GM19238 (cell line): ENCODE data around the gene UACA.
"Not testable (repeated sequence)": the region's sequence is repeated elsewhere in the genome, so short reads cannot be mapped to it uniquely, and the experiment has no call there.

Source experiments
- DNase-seq: peaks from one replicate; pipeline ENCODE4 v3.0.0; 2011; ENCODE audit warnings: low spot score; ENCODE audit not compliant: insufficient read length

Gene UACA, protein sequence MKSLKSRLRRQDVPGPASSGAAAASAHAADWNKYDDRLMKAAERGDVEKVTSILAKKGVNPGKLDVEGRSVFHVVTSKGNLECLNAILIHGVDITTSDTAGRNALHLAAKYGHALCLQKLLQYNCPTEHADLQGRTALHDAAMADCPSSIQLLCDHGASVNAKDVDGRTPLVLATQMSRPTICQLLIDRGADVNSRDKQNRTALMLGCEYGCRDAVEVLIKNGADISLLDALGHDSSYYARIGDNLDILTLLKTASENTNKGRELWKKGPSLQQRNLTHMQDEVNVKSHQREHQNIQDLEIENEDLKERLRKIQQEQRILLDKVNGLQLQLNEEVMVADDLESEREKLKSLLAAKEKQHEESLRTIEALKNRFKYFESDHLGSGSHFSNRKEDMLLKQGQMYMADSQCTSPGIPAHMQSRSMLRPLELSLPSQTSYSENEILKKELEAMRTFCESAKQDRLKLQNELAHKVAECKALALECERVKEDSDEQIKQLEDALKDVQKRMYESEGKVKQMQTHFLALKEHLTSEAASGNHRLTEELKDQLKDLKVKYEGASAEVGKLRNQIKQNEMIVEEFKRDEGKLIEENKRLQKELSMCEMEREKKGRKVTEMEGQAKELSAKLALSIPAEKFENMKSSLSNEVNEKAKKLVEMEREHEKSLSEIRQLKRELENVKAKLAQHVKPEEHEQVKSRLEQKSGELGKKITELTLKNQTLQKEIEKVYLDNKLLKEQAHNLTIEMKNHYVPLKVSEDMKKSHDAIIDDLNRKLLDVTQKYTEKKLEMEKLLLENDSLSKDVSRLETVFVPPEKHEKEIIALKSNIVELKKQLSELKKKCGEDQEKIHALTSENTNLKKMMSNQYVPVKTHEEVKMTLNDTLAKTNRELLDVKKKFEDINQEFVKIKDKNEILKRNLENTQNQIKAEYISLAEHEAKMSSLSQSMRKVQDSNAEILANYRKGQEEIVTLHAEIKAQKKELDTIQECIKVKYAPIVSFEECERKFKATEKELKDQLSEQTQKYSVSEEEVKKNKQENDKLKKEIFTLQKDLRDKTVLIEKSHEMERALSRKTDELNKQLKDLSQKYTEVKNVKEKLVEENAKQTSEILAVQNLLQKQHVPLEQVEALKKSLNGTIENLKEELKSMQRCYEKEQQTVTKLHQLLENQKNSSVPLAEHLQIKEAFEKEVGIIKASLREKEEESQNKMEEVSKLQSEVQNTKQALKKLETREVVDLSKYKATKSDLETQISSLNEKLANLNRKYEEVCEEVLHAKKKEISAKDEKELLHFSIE (N-terminal part only)

DNA sequence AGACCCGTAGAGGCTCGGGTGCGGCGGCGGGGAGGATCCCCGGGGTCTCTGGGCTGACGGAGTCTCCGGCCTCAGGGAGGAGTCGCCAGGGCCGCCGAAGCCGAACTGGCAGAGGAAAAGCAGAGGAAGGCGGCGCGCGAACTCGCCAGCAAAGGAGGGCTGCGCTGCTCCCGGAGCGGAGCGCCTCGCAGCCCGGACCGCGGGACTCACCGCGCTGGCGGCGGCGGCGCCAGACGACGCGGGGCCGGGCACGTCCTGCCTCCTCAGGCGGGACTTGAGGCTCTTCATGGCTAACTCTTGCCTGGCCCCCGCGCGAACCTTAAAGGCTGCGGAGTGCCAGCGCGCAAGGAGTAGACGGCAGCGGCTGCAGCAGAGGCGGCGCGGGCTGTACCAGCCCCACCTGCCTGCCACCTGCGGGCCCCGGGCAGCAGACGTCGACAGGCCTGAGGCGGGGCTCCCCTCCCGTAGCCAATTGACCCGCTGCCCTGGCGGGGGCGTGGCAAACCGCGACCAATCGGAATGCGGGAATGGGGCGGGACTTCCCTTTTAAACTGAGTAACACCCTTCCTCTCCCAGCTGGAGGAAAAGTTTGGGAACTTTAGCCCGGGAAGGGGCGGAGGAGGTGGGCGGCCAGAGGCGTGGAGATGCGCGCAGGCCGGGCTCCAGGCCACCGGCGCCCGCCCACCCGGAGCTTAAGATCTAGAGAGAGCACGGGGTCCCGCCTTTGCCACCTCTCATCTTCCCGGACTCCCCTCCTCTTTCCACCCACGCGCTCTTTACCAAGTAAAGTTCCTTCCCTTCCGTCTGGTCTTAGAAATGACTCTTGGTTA is at the start of gene UACA:
Gene UACA (minus strand): TSS at position 439 of the 830 bp plus-strand sequence. CDS start 151 bp downstream, at position 288.
- DNase-seq = peak; percentile 53

DNA sequence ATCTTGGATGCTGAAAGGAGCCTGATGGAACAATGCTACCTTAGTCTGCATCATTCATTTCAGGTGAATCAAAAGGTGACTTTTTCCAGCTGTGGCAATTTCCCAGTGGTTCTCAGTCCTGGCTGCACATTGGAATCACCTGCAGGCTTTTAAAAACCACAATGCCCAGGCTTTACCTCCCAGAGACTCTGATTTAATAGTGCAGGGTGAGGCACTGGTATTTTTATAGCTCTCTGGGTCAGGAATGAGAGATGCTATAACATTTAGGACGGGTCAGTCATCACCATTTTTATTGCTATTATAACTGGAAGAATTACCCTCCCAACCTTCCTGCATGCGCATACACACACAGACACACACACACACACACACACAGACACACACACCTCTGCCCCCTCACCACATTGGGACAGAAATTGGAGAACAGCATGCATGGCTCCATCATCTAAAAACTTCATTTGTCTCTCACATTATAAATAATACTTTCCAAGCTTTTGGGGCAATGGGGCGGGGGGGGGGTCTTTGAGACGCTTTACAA is 49.5 kb upstream of the UACA start:
- no peak for DNase-seq

DNA sequence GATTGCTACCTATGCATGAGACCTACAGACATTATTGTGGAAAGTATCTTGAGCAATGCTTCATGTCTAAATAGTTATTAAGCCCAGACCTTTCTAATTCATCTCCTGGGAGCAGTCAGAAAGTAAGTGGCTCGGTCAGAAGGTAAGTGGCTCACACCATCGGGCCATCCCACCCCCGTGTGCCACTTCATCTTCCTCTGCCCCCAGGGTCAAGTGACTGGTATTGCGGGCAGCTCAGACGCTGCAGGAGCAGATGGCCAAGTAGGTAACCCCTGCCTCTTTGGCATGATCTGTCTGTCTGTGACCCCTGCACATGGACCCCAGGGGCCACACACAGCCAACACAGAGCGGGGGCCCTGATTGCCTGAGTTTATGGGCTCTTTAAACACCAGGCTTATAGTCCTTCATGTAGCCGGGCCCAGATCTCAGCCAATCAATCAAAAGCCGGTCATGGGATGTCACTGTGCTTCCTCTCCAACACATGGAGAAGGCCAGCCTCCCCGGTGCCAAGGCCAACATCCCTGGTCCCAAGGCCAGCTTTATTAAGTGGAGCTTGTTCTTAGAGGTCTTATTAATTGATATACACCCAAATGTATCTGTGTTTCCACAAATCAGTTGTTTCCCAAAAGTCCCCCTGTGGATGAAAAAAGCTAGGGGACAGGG is 47.7 kb upstream of the UACA start:
- no peak for DNase-seq

DNA sequence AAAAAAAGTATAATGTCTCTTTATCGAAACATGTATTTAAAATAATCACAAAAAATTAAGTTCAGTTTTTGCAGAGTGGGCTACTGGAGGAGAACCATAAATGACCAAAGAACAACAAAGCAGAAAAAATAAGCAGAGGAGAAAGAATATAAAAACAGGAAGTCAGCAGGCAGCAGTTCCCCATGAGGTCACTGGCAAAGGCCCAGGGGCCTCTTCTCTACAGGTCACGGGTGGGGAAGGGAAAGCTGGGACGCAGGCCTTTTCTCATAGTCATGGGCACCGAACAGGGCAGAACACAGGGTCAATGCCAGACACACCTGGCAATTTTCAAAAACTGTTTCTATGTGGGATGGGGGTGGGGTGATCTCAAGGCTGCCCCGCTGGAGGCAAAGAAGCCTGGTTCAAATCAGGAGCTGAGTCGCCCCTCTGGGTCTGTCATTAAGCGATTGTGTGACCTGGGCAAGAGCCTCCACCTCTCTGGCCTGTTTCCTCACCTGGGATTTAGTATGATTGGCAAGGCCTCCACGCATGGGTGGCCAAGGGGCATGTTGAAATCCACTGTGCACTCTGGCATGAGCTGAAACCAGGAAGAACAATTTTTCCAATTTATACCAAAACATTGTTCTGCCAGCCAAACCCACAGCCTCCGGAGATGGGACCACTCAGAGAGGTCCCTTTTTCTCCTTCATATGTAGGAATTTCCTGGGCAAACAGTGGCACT is 43.8 kb upstream of the UACA start:
- no peak for DNase-seq

DNA sequence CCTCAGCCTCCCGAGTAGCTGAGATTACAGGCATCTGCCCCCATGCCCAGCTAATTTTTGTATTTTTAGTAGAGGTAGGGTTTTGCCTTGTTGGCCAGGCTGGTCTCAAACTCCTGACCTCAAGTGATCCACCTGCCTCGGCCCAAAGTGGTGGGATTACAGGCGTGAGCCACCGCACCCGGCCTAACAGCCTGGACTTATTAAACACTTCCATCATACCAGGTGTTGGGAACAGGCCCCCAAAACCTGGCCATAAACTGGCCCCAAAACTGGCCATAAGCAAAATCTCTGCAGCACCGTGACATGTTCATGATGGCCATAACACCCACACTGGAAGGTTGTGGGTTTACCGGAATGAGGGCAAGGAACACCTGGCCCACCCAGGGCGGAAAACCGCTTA is 41.0 kb upstream of the UACA start:
- not testable (repeated sequence) for DNase-seq

DNA sequence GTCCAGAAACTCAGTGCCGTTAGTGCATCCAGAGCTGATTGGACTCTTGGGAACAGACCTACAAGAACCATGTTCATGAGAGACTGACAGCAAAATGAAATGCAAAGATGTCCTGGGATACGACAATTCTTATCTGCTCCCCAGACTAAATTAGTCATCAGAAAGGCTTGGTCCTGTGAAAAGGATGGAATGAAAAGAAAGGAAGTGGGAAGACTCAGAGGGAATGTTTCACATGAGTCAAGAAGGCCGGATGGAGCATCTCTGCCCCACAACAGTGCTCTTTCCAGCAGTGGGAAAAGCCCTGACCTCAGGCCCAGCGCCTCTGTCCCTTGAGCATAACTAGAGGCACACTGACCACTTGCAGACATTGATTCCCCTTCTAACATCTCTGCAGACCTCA is 39.3 kb upstream of the UACA start:
- no peak for DNase-seq

DNA sequence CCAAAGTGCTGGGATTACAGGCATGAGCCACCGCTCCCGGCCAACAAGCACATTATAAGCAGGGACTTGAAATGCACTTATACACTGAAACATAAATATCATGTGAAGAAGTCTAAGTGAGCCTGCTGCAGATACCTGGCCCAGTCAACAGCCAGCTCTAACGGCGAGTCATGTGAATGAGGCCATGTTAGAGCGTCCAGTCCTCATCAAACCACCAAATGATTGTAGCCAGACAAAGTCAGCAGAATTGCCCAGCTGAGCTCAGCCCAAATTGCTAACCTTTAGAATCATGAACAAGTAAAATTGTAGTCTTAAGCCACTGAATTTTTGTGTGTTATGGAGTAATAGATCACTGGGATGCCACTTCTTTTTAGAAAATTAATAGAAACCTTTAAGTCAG is 37.8 kb upstream of the UACA start:
- DNase-seq = no peak

GRCh38 chr15:70799667-70800450 is 36.5 kb upstream of the UACA start:
- DNase-seq = no peak

DNA sequence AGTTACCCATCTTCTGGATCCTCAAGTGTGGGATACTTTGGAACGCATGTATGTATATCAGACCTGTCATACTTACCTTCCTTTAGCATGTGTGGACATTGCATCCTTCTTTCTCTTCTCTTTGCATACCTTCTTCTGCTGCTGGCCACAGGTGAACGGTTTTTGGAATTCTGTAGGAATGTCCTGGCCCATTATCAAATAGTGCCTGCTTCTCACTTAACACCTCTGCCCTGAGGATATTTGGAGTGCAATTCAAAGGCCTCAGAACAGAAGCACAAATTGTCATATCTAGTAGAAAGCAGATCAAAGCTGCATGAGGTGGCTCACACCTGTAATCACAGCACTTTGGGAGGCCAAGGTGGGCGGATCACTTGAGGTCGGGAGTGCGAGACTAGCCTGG is 34.1 kb upstream of the UACA start:
- no peak for DNase-seq

- DNase-seq = no peak
These were observed 33.4 kb upstream of the UACA start for GRCh38 chr15:70796516-70797310.

DNA sequence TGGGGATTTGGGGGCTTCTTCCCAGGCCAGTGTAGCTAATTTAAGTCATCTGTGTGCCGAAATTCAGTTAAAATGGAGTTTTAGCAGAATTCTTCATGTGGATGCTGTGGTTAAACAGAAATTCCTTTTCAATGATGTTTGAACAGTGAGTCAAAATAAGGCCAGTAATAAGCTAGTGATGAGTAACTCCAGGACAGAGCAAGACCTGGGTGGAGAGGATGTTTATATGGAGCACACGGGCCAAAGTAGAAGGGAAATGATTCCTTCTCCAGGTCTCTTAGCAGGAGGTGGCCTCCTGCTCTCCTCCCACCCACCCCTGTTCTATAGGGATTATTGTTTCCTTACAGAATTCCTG is 31.9 kb upstream of the UACA start:
- DNase-seq = no peak

DNA sequence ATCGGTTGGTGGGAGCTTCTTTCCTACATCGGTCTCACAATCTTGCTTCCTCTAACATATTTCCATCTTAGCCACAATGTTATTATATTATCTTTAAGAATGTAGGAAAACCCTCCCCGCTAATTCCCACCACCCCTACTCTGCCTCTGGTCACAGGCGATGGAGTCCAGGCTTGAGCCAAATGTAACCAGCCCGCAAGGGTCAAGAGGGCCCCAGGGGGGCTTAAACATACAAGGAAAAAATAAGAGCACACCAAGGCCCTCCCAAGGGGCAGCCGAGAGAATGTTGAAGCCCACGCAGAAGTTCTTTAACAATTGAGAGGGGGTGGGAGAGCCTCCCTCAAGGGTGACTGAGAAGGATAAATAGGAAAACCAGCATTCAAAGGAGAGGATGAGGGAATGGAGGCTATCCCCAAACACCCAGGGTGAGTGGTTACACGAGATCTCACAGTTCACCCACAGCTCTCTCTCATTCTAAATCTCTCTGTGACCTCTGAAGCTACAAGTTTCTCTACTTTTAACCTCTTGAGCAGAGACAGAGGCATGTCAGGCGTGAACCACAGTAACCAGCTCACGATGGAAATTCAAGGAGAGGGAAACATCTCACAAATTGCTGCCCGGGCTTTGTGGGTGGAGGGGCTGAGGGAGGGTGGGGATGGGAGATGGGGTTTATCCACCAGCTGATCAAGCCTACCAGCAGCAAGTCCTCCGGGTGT is 31.4 kb upstream of the UACA start:
- DNase-seq = no peak

DNA sequence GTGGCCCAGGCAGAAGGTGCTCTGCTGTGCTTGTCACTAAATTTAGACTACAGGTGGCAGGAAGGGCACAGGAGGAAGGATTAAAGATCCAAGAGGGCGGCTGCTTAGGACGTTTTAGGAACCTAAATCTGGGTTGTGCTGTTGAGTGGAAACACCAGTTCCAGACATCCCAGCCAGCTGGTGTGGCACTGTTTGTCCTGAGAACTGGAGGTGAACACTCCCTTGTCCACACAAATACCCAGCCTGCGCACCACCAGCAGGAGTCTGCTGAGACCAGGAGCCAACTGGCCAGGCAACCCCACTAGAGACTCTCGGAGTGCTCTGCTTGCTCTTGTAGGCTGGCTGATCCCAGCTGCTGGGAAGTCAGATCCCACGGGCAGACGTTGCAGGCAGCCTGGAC is 30.3 kb upstream of the UACA start:
- DNase-seq = no peak

DNA sequence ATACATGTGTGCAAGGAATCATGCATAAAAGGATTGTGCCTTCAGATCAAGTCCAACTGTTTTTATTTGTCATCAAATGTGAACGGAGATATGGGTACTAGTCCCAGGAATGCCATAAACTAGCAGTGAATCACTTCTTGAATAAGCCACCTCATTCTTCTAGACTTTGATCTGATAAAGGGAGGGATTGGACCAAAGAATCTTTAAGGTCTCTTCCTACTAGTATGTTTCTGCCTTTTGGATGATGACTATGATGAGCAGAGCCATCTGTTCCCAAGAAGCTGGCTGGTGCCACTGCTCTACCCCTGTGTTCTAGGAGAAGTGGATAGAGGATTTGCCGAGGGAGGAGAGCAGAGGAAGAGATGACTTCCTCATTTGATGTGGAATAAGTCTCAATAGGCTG is 28.8 kb upstream of the UACA start:
- DNase-seq = no peak

DNA sequence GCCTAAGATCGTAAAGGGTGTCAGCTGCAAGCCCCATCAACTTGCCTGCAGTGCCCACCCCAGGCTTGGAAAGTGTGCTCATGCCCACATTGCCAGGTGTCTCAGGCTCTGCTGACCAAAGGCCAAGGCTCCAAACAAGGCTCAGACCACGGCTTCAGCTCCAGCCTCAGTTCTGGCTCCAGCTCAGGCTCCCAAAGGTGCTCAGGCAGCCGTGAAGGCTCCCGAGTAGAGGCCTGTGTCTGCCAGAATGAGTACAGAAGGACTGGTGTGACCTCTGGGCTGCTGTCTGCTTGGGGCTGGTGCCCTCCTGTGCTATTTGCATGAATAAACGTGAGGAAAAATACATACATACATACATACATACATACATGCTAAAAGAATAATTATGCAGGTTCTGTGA is 27.9 kb upstream of the UACA start:
- no peak for DNase-seq

GRCh38 chr15:70789213-70789612 is 25.9 kb upstream of the UACA start:
- no peak for DNase-seq
